NCI-H2196 (cell line): ENCODE results near the gene FGF2.
A peak's percentile ranks its signal among the peaks of the same experiment; 100 is the strongest.
"Not testable (repeated sequence)": the region's sequence is repeated elsewhere in the genome, so short reads cannot be mapped to it uniquely, and the experiment has no call there.

Experiments used
- DNase-seq: peaks from one replicate; lab custom pipeline; 2025; ENCODE audit not compliant: unreplicated experiment; lab: John Stamatoyannopoulos, UW

FGF2 gene

GRCh38 chr4:122921971-122922876, 95.6 kb downstream of the FGF2 start, which contains the start of gene NUDT6:
NUDT6 (minus strand) TSS chr4:122922597; CDS start chr4:122922572, 25 bp downstream.
- peak; percentile 9 for DNase-seq

GRCh38 chr4:122922877-122923511, 96.4 kb downstream of the FGF2 start:
- DNase-seq = peak; percentile 49

- DNase-seq = no peak
These were observed 102.3 kb downstream of the FGF2 start for GRCh38 chr4:122928930-122929329.

GRCh38 chr4:122930862-122931261, 104.2 kb downstream of the FGF2 start:
- DNase-seq = no peak

GRCh38 chr4:122932763-122933162, 106.1 kb downstream of the FGF2 start:
- no peak for DNase-seq

GRCh38 chr4:122945136-122945535, 118.5 kb downstream of the FGF2 start:
- not testable (repeated sequence) for DNase-seq

- no peak for DNase-seq
These were observed 119.5 kb downstream of the FGF2 start for GRCh38 chr4:122946142-122946541.
